IPS DF 6.9 (cell line): ENCODE measurements around the gene PDZRN3.

Source experiments
- DNase-seq: peaks from one replicate; pipeline ENCODE4 v3.0.0-alpha.2; 2013; ENCODE audit warnings: low read depth, low spot score
- H3K27ac ChIP-seq: one replicate; pipeline ENCODE4 v1.5.1; 2013; ENCODE audit warnings: low read length, control low read depth
- H3K27me3 ChIP-seq: 2 replicates; pipeline ENCODE4 v1.6.1; 2013; ENCODE audit warnings: mild to moderate bottlenecking, low read length; ENCODE audit not compliant: control insufficient read depth, insufficient read depth
- H3K36me3 ChIP-seq: 2 replicates; pipeline ENCODE4 v1.6.1; 2013; ENCODE audit warnings: low read length; ENCODE audit not compliant: control insufficient read depth, insufficient read depth
- H3K4me1 ChIP-seq: 2 replicates; pipeline ENCODE4 v1.6.1; 2013; ENCODE audit warnings: low read length; ENCODE audit not compliant: control insufficient read depth, insufficient read depth
- H3K4me3 ChIP-seq: 2 replicates; pipeline ENCODE4 v1.5.1; 2013; ENCODE audit warnings: mild to moderate bottlenecking, low read length
- H3K9me3 ChIP-seq: 2 replicates; pipeline ENCODE4 v1.6.1; 2013; ENCODE audit warnings: low read length, inconsistent platforms; ENCODE audit not compliant: control insufficient read depth, insufficient read depth
- WGBS: extraction: QIAGEN DNeasy Blood & Tissue Kit; methylation state at CpG from one replicate; pipeline ENCODE4 v1.1.7; 2013; ENCODE audit warnings: mixed read lengths, missing lambda C conversion rate; ENCODE audit not compliant: insufficient read length, insufficient coverage; 5-methylcytosine and 5-hydroxymethylcytosine counted together

PDZRN3 gene

DNA sequence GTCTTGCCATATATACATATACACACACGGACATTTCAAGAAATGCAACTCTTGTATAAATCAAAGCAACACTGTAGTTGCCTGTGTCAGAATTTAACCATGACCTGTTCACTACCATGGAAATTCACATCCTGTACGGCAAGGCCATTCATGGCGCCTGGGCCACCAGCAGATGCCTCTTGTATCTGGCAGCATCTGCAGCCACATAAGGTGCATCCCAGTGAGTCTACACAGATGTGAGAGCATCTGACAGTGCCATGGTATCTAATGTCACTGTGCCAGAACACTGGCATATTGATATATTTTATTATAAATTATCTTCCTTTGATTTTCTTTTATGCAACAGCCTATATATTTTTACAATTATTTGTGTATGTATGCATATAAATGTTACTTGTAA is 25.1 kb downstream of the PDZRN3 start:
- Histone ChIP-seq H3K4me1 (peaks cover 2% of the 10 kb centered on the region; the same call in 1 of the 2 replicates), H3K27me3 (no peaks in the 10 kb centered on the region), H3K4me3 (no peak overlapping the region), H3K27ac (no peak overlapping the region), H3K36me3 (no peaks in the 10 kb centered on the region), H3K9me3 (no peaks in the 10 kb centered on the region)
- WGBS = no CpG with 5 or more reads among the region's 3 CpGs
- DNase-seq = no peak

DNA sequence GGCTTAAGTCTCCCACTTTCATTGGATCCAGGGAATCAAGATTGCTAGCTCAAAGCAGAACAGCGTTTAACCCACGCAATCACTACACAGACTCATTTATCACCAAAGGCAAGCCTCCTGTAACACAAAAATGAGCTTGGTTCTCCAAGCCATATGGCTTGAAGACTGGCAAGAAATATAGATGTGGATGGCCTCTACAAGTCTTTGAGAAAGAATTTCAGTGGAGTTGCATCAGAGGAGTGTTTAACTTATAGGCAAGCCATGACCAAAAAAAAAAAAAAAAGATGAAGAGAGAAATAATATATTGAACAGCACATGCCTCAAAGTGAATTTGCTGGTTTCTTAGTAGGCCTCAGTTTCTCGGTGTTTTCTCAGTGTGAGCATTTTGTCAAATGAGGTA is 27.3 kb downstream of the PDZRN3 start:
- WGBS = no CpG with 5 or more reads among the region's 3 CpGs
- Histone ChIP-seq H3K27me3 (peaks cover 1% of the 10 kb centered on the region; the same call in 1 of the 2 replicates), H3K36me3 (no peaks in the 10 kb centered on the region), H3K27ac (no peak overlapping the region), H3K4me1 (0 out of 2 replicates have a peak, but pooled peaks cover 2% of the 10 kb centered on the region), H3K9me3 (no peaks in the 10 kb centered on the region), H3K4me3 (no peak overlapping the region)
- DNase-seq = no peak

DNA sequence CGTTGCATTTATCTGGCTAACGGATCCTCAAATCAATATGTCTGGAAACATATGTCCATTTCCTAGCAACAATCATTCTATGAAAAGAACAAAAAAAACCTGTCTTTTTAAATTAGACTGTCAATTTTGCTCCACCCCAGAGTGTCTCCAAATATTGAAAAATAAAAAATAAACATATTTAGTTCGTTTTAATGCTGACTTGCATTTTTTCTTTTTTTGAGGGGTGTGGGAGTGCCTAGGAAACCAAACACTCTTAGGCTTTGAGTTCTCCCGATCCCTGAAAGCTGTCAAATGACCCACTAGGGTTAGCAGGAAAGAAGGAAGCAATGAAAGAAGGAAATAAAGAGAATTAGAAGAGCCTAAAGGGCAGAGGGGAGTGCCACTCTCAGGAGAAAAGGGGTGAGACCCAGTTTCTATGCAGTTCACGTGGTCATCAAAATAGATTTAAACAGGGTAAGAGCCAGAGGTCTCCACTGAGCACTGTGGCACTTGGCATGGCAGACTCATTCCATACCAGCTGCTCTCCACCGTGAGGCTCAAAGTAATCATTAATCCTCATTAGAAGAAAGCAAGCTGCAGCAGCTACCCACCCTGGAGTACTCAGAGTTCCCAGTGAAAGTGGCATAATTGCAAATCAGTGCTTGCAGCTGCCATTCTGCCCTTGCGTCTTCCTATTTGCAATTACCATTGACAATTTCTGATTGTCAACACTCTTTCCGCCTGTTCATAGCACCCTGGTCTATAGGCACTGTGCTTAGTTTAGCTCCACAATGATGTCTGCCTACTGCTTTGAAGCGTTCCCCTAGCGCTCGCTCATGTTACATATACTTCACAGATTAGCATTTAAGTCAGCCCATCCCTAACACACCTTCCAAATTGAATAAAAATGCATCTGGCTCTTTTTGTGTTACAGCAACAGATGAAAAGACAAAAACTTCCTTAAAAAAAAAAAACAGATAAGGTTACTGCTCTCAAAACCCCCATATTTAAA is 32.3 kb downstream of the PDZRN3 start:
- no peaks in the 10 kb centered on the region for H3K36me3 ChIP-seq
- no peak overlapping the region for H3K4me3 ChIP-seq
- no peaks in the 10 kb centered on the region for H3K4me1 ChIP-seq
- H3K27ac ChIP-seq = no peak overlapping the region
- no peak for DNase-seq
- peaks cover 1% of the 10 kb centered on the region; the same call in 1 of the 2 replicates for H3K27me3 ChIP-seq
- WGBS = no CpG with 5 or more reads among the region's 11 CpGs
- no peaks in the 10 kb centered on the region for H3K9me3 ChIP-seq

DNA sequence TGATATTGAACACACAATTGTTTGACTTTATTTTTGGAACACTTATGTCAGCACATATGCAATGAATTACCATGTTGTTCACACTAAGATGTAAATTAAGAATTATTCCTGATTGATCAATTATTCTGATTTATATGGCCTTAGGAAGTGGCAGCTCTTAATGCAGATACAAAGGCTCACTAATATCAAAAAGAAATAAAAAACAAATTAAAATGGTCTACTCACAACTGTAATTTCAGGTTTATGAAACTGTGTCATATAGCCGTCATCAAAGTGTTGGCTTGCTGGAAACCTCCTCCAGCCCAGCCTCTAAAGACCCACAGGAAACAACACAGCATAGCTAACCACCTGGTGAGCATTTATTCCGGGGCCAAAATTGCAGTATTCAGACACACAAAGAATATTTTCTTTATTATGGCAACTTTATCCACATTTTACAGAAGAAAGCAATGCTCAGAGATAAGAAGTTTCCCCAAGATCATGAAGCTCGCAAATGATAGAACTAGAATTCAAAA is 33.4 kb downstream of the PDZRN3 start:
- H3K9me3 ChIP-seq = no peaks in the 10 kb centered on the region
- peaks cover 1% of the 10 kb centered on the region; the same call in 1 of the 2 replicates for H3K27me3 ChIP-seq
- DNase-seq = no peak
- WGBS = no CpG with 5 or more reads among the region's 3 CpGs
- H3K27ac ChIP-seq = no peak overlapping the region
- no peak overlapping the region for H3K4me3 ChIP-seq
- H3K4me1 ChIP-seq = no peaks in the 10 kb centered on the region
- no peaks in the 10 kb centered on the region for H3K36me3 ChIP-seq

DNA sequence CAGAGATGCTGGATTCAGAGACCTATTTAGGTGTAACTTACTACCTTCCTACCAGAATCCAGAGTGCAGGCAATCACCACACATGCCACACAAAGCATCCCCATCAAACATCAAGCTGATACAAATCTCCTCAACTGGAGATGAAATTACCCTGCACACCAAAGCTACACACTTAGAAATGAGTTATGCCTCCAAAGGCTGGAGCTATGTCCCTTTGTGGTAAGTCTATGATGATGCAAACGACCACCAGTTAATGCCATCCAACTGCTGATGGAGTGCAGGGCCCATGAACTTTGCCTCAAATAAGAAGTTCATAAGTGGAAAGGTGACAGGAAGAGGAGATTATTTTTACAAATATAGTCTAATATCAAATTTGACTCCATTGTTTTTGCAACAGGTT is 38.1 kb downstream of the PDZRN3 start:
- WGBS = no CpG with 5 or more reads among the region's 1 CpG
- H3K27me3 ChIP-seq = no peaks in the 10 kb centered on the region
- H3K27ac ChIP-seq = no peak overlapping the region
- no peaks in the 10 kb centered on the region for H3K9me3 ChIP-seq
- no peaks in the 10 kb centered on the region for H3K36me3 ChIP-seq
- no peak for DNase-seq
- H3K4me1 ChIP-seq = no peaks in the 10 kb centered on the region
- H3K4me3 ChIP-seq = no peak overlapping the region

DNA sequence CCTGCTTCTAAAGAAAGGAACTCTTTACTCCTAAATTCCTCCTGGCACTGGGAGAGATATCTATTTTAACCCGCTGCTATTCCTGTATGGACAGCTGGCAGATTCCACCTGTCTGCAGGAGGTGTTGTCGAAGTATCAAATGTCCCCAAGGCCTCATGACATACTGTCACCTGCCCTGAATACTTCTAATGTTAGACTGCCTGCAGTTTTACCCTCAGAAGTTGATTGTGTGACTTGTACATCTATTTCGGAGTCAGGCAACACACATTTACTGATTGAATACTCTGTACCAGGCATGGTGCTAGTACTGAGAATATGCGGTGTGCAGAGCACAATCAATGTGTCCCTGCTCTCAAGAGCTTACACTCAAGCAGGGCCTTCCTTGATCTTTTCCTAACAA is 38.6 kb downstream of the PDZRN3 start:
- Histone ChIP-seq H3K27ac (no peak overlapping the region), H3K4me3 (no peak overlapping the region), H3K4me1 (no peaks in the 10 kb centered on the region), H3K9me3 (no peaks in the 10 kb centered on the region), H3K27me3 (no peaks in the 10 kb centered on the region), H3K36me3 (no peaks in the 10 kb centered on the region)
- WGBS = no CpG with 5 or more reads among the region's 4 CpGs
- no peak for DNase-seq

DNA sequence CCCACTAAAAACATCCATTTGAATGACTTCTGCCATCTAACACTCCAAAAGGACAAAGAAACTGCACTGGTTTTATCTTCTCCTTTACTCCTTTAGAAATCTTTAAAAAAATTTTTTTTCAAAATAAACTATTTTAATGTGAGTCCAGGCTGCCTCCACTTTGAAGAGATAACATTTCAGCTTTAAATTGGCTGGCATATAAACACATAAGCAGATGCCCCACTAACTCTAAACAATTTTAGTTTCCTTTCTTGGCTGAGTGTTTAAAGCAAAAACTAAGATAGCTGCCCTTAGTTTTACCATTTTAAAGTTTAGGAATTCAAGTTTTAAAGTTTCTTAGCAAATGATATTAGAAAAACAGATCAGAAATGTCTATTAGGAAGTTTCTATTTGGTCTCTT is 39.9 kb downstream of the PDZRN3 start:
- Histone ChIP-seq H3K27ac (no peak overlapping the region), H3K27me3 (no peaks in the 10 kb centered on the region), H3K9me3 (no peaks in the 10 kb centered on the region), H3K36me3 (no peaks in the 10 kb centered on the region), H3K4me1 (no peaks in the 10 kb centered on the region), H3K4me3 (no peak overlapping the region)
- DNase-seq = no peak

DNA sequence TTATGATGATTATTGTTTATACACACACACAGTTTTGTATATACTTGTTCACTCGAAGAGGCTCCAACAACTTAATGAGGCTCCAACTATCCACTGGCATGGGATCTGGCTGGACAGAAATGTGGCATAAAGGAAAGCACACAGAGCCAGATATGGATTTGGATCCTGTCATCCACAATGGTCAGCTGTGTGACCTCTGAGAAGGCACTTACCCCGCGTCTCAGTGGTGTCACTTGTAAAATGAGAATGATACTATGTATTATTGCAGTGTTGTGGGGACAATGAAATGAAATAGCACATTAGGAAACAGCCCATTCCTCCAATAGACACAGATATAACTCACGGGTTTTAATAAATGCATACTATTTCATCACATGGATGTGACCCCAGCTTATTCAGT is 42.2 kb downstream of the PDZRN3 start:
- Histone ChIP-seq H3K9me3 (no peaks in the 10 kb centered on the region), H3K27me3 (no peaks in the 10 kb centered on the region), H3K36me3 (no peaks in the 10 kb centered on the region), H3K27ac (no peak overlapping the region), H3K4me3 (no peak overlapping the region), H3K4me1 (no peaks in the 10 kb centered on the region)
- DNase-seq = no peak
- WGBS = no CpG with 5 or more reads among the region's 4 CpGs

DNA sequence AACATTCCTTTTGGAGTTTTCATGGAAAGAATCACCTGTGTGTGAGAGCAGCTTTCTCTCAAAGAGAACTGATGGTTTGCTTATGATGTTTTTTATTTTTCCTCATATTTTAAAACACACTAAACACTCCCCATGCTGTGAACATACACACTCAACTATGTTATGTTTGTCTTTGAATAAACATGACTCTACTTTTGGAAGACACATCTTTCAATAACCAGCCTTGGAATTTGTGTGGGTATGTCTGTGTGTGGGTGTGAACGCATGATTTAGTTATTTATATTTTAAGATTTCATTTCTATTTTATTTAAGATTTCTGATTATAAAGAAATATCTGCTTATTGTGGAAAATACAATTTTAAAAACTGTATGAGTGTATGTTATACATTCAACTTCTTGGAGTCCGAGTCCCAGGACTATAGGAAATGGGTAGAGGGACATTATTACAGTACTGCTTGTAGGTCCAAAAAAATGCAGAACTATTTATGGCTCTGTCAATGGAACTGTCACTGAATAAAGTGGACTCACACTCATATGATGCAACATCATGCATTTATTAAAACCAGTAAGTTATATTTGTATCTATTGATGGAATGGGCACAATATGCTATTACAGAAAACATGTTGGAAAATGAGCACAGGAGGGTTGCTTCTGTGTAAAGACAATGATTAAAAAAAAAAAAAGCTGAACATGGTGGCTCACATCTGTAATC is 43.5 kb downstream of the PDZRN3 start:
- H3K9me3 ChIP-seq = no peaks in the 10 kb centered on the region
- H3K4me1 ChIP-seq = no peaks in the 10 kb centered on the region
- no peaks in the 10 kb centered on the region for H3K36me3 ChIP-seq
- no peak for DNase-seq
- no CpG with 5 or more reads among the region's 2 CpGs for WGBS
- no peaks in the 10 kb centered on the region for H3K27me3 ChIP-seq
- H3K27ac ChIP-seq = no peak overlapping the region
- H3K4me3 ChIP-seq = no peak overlapping the region

DNA sequence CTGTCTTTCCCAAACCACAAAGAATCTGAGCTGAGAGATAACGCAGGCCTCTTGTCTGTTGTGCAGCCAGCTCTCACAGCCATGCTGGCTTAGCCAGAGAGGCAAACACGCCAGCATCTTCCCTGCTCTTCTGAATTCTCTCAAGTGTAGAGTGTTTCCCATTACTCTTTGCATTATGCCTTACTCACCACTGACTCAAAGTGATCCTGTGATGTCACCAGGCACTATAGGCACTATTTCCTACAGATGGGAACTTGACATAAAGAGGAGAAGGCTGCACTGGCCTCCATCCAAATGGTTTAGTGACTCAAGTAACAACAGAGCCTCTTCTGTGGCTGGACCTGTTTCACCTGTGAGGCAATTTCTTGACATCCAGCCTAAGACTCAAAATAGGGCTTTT is 44.4 kb downstream of the PDZRN3 start:
- no peak overlapping the region for H3K27ac ChIP-seq
- H3K4me3 ChIP-seq = no peak overlapping the region
- no peaks in the 10 kb centered on the region for H3K27me3 ChIP-seq
- no peaks in the 10 kb centered on the region for H3K4me1 ChIP-seq
- no peak for DNase-seq
- H3K9me3 ChIP-seq = no peaks in the 10 kb centered on the region
- H3K36me3 ChIP-seq = no peaks in the 10 kb centered on the region
- no CpG with 5 or more reads among the region's 2 CpGs for WGBS
